ENCODE results near the gene SH3BP5L.
A peak's percentile ranks its signal among the peaks of the same experiment; 100 is the strongest.

Gene SH3BP5L

DNA sequence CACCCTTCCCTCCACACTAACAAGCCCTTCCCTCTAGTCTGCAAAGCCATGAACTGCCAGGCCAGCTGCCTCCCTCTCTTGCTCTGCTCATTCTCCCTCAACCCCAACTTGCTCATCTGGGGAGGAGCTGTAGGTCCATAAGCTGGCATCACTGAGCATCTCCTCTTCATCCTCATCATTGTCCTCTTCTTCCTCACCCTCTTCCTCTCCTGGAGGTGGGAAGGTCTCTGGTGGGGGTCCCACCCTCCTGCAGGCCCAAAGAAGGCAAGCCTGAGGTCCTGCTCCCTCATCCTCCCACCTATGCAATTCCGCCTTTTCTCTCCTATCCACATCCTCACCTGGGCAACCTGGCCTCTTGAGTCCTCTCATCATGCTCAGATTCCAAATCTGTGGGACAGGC is 30.5 kb upstream of the SH3BP5L start:
- peak overlapping the region; percentile 76 for H3K4me3 Mint-ChIP-seq
- no peak overlapping the region for H3K27ac Mint-ChIP-seq
- DNase-seq (ENCODE audit: low spot score in 2 of 2), result no peak
- no peak for ATAC-seq
- no peaks in the 10 kb centered on the region for H3K9me3 Mint-ChIP-seq
- peaks cover 24% of the 10 kb centered on the region for H3K36me3 Mint-ChIP-seq
- H3K4me1 Mint-ChIP-seq, result peaks cover 22% of the 10 kb centered on the region

GRCh38 chr1:248855580-248855979 is 29.9 kb upstream of the SH3BP5L start:
- no peak overlapping the region for H3K4me3 Mint-ChIP-seq
- peaks cover 22% of the 10 kb centered on the region for H3K4me1 Mint-ChIP-seq
- H3K36me3 Mint-ChIP-seq, result peaks cover 24% of the 10 kb centered on the region
- no peak for ATAC-seq
- no peaks in the 10 kb centered on the region for H3K9me3 Mint-ChIP-seq
- no peak for DNase-seq (ENCODE audit: low spot score in 2 of 2)
- no peak overlapping the region for H3K27ac Mint-ChIP-seq

- ATAC-seq (peak; percentile 73), DNase-seq (ENCODE audit: low spot score in 2 of 2) (no peak)
- Mint-ChIP-seq H3K9me3 (no peaks in the 10 kb centered on the region), H3K4me1 (peaks cover 13% of the 10 kb centered on the region), H3K36me3 (peaks cover 29% of the 10 kb centered on the region), H3K27ac (no peak overlapping the region), H3K4me3 (no peak overlapping the region)
These were observed 28.1 kb upstream of the SH3BP5L start for GRCh38 chr1:248853663-248854375.

DNA sequence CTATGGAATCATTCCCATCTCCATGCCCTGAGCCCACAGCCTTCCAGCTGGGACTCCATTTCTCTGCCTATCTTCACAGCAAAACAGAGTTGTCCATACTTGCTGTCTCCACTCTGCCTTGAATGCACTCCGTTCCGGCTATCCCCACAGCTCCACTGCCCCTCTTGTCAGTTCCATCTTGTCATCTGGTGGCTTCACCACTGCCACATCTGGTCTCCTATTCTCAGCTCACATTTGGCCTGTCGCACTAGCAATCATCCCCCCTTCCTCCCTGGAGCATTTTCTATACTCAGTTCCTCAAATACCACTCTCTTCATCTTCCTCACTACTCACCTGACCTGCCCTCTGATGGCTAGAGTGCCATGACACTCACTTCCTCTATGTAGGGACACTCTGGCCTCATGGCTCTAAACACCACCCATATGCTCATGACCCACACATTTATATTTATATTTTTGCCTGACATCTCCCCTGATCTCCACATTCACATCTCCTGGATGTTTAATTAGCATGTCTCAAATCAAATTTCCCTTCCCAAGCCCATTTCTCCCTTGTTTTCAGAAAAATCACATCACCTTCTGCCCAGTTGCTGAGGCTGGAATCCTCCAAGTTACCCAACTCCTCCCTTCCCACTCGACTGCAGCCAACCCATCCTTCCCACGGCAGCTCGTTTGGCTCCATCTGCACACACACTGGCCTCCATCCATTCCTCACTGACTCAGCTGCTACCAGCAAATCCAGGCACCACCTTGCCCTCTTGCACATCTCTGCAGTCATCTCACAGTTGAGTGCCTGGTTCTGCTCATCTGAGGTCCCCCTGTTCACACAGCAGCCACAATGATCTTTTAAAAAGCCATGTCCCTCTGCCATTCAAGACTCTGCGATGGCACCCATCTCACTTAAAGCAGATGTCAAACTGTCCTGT is 27.0 kb upstream of the SH3BP5L start:
- ATAC-seq (no peak), DNase-seq (ENCODE audit: low spot score in 2 of 2) (no peak)

DNA sequence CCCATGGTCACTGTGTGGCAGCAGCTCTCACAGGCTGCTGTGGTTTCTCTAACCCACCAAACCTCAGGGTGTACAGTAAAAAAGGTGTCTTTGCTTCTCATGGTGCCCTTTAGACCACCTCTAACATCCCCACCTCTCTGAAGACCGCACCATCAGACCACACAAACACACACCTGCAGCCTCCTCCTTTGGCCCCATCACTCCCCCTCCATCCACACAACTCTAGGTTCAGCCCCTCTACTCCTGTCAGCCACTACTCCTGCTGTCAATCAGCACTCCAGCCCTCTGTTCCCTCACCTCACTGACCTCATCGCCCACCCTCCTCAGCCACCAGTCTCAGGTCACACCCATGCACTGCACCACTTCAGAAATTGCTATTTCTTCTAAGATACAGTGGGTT is 25.7 kb upstream of the SH3BP5L start:
- no peak overlapping the region for H3K27ac Mint-ChIP-seq
- ATAC-seq (peak; percentile 30), DNase-seq (ENCODE audit: low spot score in 2 of 2) (no peak)
- H3K4me1 Mint-ChIP-seq, result peaks cover 6% of the 10 kb centered on the region
- no peaks in the 10 kb centered on the region for H3K9me3 Mint-ChIP-seq
- no peak overlapping the region for H3K4me3 Mint-ChIP-seq
- H3K36me3 Mint-ChIP-seq, result peaks cover 36% of the 10 kb centered on the region

More for the DNA sequence above, 27.0 kb upstream of the SH3BP5L start:
- peaks cover 9% of the 10 kb centered on the region for H3K4me1 Mint-ChIP-seq
- H3K4me3 Mint-ChIP-seq, result no peak overlapping the region
- no peak overlapping the region for H3K27ac Mint-ChIP-seq
- H3K9me3 Mint-ChIP-seq, result no peaks in the 10 kb centered on the region
- peaks cover 29% of the 10 kb centered on the region for H3K36me3 Mint-ChIP-seq

- Mint-ChIP-seq H3K36me3 (peaks cover 43% of the 10 kb centered on the region), H3K9me3 (no peaks in the 10 kb centered on the region), H3K27ac (no peak overlapping the region), H3K4me1 (peaks cover 6% of the 10 kb centered on the region), H3K4me3 (no peak overlapping the region)
- DNase-seq (ENCODE audit: low spot score in 2 of 2), result no peak
- no peak for ATAC-seq
These were observed 25.0 kb upstream of the SH3BP5L start for GRCh38 chr1:248850536-248851251.

DNA sequence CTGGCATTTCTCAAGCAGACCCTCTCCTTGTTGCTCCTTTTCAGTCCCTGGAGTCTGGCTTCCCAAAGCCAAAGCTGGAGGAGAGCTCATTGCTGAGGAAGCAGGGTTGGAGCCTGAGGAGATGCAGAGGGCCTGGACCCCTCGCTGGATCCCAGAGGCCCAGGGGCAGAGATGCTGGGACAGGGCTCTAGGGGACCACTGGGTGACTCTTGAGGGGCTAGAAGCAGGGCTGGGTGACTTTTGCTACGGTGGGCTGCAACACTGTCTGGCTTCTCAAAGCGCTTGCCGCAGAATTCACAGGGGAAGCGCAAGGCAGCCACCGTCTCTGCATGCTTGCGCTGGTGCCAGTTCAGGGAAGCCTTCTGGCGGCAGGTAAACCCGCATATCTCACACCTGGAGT is 24.4 kb upstream of the SH3BP5L start:
- no peaks in the 10 kb centered on the region for H3K9me3 Mint-ChIP-seq
- peaks cover 48% of the 10 kb centered on the region for H3K36me3 Mint-ChIP-seq
- peaks cover 6% of the 10 kb centered on the region for H3K4me1 Mint-ChIP-seq
- DNase-seq (ENCODE audit: low spot score in 2 of 2) (no peak), ATAC-seq (no peak)
- no peak overlapping the region for H3K4me3 Mint-ChIP-seq
- no peak overlapping the region for H3K27ac Mint-ChIP-seq

DNA sequence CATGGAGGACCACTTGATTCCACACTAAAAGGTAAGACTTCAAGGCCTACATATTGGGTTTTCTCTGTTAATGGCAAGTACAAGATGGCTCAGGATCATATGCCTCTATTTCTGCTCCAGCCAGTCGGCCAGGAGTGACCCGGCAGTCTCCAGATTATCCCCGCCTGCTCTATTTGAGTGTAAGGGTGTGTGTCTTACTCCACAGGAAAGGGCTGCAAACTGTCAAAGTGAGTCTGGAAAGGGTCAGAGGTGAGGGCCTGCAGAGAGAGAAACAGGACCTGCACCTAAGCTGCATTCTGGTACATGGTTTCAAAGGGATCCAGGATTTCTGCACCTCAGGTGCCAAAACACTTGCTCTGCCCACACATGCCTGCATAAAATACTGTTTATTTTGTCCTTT is 23.9 kb upstream of the SH3BP5L start:
- DNase-seq (ENCODE audit: low spot score in 2 of 2) (no peak), ATAC-seq (no peak)
- Mint-ChIP-seq H3K4me1 (peaks cover 6% of the 10 kb centered on the region), H3K27ac (no peak overlapping the region), H3K9me3 (no peaks in the 10 kb centered on the region), H3K36me3 (peaks cover 53% of the 10 kb centered on the region), H3K4me3 (no peak overlapping the region)

- Mint-ChIP-seq H3K36me3 (peaks cover 58% of the 10 kb centered on the region), H3K27ac (no peak overlapping the region), H3K4me1 (peaks cover 6% of the 10 kb centered on the region), H3K4me3 (no peak overlapping the region), H3K9me3 (no peaks in the 10 kb centered on the region)
- ATAC-seq (no peak), DNase-seq (ENCODE audit: low spot score in 2 of 2) (no peak)
These were observed 23.4 kb upstream of the SH3BP5L start for GRCh38 chr1:248849152-248849551.

GRCh38 chr1:248848602-248849001 is 22.9 kb upstream of the SH3BP5L start:
- DNase-seq (ENCODE audit: low spot score in 2 of 2) (no peak), ATAC-seq (no peak)
- Mint-ChIP-seq H3K4me3 (no peak overlapping the region), H3K4me1 (peaks cover 6% of the 10 kb centered on the region), H3K27ac (no peak overlapping the region), H3K9me3 (no peaks in the 10 kb centered on the region), H3K36me3 (peaks cover 62% of the 10 kb centered on the region)

- H3K27ac Mint-ChIP-seq, result no peak overlapping the region
- peaks cover 6% of the 10 kb centered on the region for H3K4me1 Mint-ChIP-seq
- no peak overlapping the region for H3K4me3 Mint-ChIP-seq
- H3K9me3 Mint-ChIP-seq, result no peaks in the 10 kb centered on the region
- DNase-seq (ENCODE audit: low spot score in 2 of 2) (no peak), ATAC-seq (no peak)
- H3K36me3 Mint-ChIP-seq, result peaks cover 62% of the 10 kb centered on the region
These were observed 22.3 kb upstream of the SH3BP5L start for GRCh38 chr1:248847956-248848561.

- no peak for ATAC-seq
- no peak overlapping the region for H3K4me3 Mint-ChIP-seq
- DNase-seq (ENCODE audit: low spot score in 2 of 2), result no peak
- H3K4me1 Mint-ChIP-seq, result peaks cover 8% of the 10 kb centered on the region
- H3K36me3 Mint-ChIP-seq, result peaks cover 62% of the 10 kb centered on the region
- no peaks in the 10 kb centered on the region for H3K9me3 Mint-ChIP-seq
- no peak overlapping the region for H3K27ac Mint-ChIP-seq
These were observed 21.7 kb upstream of the SH3BP5L start for GRCh38 chr1:248847181-248847955.

GRCh38 chr1:248844526-248844925 is 18.8 kb upstream of the SH3BP5L start:
- peaks cover 59% of the 10 kb centered on the region for H3K36me3 Mint-ChIP-seq
- H3K4me3 Mint-ChIP-seq, result no peak overlapping the region
- H3K4me1 Mint-ChIP-seq, result peaks cover 29% of the 10 kb centered on the region
- no peak for ATAC-seq
- no peak overlapping the region for H3K27ac Mint-ChIP-seq
- DNase-seq (ENCODE audit: low spot score in 2 of 2), result no peak
- no peaks in the 10 kb centered on the region for H3K9me3 Mint-ChIP-seq

DNA sequence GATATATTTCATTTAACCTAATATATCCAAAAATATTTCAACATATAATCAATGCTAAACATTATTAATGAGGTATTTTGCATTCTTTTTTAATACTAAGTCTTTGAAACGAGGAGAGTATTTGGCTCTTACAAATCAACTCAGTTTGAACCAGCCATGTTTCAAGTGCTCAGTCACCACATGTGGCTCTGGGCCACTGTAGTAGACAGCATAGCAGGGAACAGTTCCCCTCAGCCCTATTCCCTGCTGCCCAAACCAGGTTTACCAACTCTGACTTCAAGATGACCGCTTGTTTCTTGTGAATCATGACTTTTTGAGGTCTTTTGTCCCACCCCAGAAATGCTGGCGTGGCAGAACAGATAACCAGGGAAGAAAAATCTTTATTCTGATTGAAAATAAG is 18.0 kb upstream of the SH3BP5L start:
- Mint-ChIP-seq H3K4me3 (no peak overlapping the region), H3K36me3 (peaks cover 51% of the 10 kb centered on the region), H3K27ac (no peak overlapping the region), H3K4me1 (peaks cover 24% of the 10 kb centered on the region), H3K9me3 (no peaks in the 10 kb centered on the region)
- ATAC-seq (no peak), DNase-seq (ENCODE audit: low spot score in 2 of 2) (no peak)
